GM19438 (cell line): ENCODE data around the gene SORCS2.

Source experiments
- ATAC-seq: cut with Tn5 transposase; IDR thresholded peaks from one replicate; pipeline ENCODE4 v1.9.1; 2021; ENCODE audit warnings: low read depth; ENCODE audit not compliant: unreplicated experiment

The SORCS2 gene

DNA sequence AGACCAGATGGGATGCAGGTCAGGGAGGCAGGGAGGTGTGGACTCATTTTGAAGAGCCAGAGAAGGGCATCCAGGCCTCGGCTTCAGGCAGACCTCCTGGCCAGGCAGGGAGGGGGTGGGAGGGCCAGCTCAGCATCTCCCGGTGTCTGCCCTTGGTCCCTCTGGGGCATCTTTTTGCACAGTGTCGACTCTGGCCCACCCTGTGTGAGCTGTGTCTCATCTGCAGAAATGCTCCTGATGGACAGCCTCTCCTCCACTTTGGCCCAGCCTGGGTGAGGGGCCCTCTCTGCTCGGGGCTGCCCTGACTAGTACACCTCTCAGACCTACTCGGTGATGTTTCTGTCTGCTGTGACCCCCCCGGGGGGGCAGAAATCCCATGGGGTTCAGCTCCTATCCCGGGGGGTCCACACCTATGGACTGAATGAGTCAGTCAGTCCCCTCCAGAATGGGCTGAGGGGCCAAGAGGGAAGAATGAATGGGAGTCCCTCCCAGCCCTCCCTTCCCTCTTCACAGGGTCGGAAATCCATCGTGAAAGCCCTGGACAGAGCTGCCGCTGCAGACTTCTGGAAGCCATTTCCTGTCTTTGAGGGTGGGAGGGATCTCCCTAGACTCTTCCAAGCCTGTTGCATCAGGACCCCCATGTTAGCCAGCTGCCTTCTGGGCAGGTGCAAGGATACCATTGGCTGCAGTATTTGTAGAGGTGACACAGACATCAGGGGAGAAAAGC, 439.1 kb downstream of the SORCS2 start:
- ATAC-seq = no peak

DNA sequence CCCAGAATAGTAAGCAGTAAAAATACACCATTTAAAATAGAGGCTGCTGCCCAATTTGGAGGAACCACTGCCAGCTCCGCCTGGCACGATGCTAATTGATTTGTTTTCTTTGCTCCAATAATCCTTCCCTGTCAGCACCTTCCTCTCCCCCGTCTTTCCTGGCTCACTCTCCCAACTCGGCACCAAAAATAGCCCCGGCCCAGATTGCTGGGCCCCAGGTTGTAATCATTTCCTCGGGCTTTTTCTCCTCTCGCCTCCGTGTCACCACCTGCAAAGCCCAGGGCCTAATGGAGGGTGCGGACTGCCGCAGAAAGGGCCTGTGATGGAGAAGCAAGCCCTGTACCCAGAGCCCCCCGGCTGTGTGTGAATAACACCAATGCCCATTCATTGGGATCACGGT, 440.0 kb downstream of the SORCS2 start:
- no peak for ATAC-seq

DNA sequence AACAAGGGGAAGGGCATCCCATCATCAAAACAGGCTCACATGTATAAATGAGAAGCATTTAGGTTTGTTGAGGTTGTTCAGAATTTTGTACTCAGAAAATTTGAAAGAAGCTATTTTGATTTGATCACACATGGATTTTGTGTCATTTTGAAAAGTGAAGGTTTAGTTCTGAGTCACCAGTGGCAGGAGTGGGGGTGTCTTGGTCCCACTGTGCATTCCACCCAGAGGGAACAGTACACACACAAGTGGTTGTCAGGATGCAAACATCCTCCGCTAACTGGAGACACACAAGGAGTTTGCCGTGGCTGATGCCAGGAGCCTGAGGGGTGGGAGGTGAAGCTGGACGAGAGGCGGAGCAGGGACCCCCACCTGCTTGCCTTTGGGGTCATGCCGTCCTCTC, 440.6 kb downstream of the SORCS2 start:
- no peak for ATAC-seq

DNA sequence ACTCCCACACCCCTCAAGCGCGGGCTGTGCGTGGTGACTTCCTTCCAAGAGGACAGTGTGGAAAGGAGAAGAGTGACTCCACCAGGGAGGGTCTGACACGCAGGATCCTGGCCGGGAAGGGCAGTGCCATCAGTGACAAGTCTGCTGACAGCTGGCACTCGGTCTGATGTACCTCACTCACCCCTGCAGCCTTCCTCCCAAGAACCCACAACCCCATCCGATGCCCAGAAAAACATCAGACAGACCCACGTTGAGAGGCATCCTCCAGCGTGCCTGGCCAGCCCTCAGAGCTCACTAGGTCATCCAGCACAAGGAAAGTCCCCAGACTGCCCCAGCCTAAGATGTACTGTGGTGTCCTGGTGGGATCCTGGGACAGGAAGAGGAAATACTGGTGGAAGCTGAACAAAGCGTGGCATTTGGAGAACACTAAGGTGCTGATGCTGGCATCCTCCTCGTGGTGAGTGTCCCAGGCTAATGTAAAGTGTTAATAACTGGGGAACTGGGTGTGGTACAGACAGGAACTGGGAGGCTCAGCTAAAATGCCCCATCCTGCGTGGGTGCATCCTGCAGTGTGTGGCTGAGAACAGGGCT, 442.4 kb downstream of the SORCS2 start:
- no peak for ATAC-seq

DNA sequence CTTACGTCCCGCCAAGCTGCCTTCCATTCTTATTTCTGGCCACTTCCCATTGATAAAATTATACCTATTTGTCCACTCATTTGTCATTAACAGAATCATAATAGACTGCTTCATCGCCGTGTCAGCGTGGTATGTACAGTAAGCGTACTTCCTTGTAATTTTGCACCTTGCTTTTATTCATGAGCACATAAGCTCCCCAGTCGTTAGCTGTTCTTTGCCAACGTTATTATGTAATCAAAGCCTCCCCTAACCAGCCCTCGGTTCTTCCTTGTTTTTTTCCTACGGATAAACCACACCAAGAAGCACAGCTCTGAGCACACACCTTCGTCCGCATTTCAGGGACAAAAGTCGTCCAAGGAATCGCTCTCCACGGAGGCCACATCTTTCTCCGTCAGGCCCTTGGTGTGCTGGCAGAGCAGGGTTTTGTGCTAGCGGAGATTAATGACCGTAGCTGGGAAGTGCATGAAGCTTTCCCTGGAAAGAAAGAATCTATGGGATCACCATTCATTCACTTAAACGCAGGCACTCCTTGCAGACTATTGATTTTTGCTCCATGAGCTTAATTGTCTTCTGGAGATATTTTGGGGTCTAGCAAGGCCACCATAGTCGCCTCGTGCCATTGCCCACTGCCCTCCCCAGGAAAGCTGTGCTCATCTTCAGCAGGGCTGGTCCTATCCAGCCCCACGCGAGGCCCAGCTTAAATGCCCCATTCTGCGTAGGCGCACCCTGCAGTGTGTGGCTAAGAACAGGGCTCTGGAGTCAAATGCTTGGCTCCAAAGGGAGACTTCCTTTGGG, 443.3 kb downstream of the SORCS2 start:
- no peak for ATAC-seq

DNA sequence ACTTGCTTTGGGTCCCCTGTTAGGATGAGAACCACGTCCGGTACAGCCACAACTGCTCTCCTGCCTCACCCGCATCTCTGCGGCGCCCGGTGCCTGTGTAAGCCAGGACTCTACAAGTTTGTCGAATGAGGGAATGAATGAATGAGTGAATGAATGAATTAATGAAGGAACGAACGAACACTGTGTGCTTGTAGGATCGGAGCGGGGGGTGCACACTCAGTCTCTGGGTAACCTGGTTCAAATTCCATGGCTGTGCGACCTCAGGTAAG, 443.8 kb downstream of the SORCS2 start:
- ATAC-seq = no peak

DNA sequence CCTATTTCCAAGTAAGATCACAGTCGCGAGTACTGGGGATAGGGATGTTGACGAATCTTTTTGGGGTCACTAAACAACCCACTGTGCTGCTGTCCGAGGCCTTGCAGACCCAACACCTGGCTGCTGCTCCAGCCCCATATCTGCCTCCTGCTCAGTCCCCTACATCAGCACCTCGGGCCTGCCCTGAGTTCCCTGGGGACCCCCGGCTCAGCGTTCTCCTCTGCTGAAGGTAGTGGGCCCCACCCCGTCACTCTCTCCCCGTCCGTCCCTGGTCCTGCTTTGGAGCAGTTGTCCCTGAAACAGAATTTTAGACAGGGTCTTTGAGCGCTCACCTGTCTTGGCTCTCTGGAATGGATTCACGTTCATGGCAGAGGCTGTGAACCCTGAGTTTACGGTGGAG, 444.8 kb downstream of the SORCS2 start:
- ATAC-seq = no peak

DNA sequence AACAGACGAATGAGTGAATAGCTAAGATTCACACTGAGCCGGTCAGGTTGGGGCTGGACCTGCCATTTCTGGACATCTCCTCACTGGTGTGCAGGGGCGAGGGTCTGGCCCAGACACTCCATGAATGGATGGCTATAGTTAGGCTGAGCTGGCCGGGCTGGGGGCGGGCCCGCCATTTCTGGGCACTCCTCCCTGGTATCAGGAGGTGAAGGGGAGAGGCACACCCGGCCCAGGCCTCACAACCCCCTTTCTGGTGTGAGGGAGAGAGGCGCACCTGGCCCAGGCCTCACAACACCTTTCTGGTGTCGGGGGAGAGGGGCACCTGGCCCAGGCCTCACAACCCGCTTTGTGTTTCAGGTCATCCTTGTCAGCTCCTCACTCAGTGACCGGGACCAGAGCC, 445.6 kb downstream of the SORCS2 start:
- ATAC-seq = no peak

DNA sequence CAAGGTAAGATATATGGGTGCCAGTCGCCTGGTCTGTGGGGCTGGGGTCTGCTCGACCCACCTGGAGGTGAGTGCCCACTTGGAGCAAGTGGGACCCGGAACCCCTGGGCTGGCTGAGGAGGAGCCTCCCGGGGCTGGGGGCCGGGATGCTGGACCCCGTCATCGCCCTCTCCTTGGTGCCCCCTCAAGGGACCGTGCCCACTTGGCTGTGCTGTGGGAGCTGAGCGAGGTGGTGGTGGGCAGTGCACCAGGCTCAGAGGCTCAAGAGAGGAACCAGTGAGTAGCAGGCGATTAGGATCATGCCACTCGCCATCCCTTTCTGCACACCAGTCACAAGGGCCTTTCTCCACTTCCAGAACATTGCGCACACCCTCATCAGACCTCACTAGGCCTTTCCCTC, 446.2 kb downstream of the SORCS2 start:
- ATAC-seq = no peak

DNA sequence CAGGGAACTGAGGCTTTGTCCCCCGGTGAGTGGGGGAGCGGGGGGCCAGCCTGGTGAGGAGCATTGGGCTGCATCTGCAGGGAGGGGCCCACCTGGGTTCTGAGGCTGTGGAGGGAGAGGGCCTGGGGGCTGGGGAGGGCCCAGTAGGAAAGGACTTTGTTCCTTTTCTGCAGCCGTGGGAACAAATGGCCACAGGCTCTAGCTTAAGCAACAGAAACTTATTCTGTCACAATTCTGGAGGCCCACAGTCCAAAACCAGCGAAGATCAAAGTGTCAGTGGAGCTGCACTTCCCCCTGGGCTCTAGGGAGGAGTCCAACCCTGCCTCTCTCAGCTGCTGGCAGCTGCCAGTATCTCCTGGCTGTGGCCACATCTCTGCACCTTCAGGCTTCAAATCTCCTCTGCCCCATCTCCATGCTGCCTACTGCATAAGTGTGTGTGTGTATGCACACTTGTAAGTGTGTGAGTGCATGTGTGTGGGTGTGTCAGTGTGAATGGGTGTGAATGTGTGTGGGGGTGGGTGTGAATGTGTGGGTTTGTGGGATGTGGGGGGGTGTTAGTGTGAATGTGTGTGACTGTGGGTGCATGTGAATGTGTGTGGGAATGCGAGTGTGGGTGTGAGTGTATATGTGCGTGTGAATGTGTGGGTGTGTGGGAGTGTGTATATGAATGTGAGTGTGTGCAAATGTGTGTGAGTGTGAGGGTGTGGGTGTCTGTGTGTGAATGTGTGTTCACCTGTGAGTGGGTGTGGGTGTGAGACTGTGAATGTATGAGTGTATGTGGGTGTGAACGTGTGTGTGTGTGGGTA, 446.8 kb downstream of the SORCS2 start:
- ATAC-seq = no peak

DNA sequence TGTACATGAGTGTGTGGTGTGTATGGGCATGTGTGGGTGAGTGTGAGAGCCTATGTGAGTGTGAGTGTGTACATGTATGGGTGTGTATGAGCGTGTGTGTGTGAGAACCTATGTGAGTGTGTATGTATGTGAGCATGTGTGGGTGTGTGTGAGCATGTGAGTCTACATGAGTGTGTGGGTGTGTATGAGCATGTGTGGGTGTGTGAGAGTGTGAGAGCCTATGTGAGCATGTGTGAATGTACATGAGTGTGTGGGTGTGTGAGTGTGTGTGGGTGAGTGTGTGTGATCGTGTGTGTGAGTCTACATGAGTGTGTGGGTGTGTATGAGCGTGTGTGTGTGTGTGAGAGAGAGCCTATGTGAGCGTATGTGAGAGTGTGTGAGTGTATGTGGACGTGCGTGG, 447.8 kb downstream of the SORCS2 start:
- ATAC-seq = no peak

DNA sequence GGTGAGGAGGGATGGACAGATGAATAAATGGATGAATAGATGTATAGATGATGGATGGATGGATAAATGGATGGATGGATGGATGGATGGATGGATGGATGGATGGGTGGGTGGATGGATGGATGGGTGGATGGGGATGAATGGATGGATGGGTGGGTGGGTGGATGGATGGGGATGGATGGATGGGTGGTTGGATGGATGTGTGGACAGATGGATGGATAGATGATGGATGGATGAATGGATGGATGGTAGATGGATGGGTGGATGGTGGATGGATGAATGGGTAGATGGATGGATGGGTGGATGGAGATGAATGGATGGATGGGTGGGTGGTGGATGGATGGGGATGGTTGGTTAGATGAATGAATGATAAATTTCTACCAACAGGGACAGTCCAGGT, 449.4 kb downstream of the SORCS2 start:
- ATAC-seq = no peak

DNA sequence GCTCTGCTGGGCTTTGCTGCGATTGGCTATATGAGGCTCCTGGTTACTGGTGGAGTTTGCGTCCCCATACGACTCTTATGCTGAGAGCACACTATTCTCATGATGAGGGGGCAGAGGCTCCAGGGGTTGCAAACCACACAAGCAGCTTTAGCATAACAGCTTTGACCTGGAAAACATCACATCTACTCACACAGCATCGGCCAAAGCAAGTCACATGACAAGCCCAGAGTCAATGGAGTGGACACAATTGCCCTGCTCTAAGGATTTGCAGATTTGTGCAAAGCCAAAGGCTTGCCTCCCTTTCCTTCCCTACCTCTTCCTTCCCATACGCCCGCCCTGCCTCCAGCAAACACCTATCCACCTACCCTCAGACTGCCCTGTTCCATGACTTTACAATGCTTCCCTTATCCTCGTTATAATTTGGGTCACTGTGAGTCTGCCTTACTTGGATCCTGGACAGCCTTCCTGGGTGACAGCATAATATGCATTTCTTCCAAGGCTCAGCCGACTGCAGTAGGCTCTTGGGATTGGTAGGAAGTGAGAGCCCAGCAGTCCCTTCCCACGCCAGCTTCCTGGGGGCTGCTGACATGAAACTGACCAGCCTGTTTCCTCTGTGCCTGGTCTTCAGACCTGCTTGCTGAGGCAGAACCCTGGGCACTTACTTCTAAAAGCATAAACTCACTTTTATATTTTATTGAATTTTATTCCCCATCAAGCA, 450.6 kb downstream of the SORCS2 start:
- ATAC-seq = no peak

DNA sequence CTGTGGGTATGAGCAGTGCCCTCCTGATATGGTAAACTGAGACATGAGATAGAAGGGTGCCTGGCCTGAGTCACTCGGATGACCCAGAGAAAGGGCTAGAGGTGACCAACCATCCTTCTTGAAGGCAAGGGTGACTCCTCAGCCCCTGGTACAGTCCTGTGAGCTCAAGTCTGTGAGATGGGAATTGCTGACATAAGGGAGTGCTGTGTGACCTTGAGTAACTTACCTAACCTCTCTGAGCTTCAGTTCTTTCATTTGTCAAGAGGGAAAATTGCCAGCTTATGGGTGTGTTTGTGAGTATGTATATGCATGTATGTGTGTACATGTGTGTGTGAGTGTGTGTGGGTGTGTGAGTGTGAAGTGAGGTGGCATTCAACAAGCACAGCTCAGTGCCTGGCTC, 452.8 kb downstream of the SORCS2 start:
- ATAC-seq = no peak

DNA sequence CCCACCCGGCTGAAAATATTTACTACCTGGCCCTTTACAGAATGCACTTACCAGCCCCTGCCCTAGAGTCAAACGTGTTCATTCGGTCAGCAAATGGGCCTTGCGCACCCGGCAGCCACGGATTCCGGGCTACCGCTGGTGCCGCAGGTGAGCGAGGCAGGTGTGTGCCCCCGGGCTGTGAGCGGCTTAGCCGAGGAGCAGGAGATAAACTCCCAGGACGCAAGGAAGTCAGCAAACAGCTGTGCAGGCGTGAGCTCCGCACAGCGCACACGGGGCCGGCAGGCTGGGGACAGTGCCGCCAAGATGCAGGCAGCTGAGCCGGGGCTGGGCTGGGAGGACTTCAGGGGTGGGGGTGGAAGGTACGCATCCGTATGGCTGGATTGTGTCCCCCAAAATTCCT, 453.6 kb downstream of the SORCS2 start:
- no peak for ATAC-seq

DNA sequence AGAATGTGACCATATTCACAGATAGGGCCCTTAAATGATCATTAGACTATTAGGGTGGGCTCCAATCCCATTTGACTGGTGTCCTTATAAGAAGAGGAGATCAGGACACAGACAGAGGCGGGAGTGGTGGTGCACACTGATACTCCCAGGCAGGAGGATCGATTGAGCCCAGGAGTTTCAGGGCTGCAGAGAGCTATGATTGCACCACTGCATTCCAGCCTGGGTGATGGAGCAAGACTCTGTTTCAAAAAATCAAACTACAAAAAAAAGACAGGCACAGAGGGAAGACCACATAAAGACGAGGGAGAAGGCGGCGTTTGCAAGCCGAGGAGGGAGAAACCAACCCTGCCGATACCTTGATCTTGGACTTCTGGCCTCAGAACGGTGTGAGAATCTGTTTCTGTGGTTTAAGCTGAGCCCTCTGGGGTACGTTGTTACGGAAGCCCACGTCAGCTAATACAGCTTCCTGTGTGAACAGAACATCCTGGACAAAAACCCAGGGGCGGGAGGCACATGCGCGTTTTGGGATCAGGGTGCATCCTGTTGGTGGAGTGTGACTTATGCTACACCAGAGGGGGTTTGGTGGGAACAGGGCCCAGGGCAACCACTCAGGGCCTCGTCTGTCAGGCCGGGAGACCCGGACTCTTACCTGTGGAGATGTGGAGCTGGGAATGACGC, 454.2 kb downstream of the SORCS2 start:
- no peak for ATAC-seq

DNA sequence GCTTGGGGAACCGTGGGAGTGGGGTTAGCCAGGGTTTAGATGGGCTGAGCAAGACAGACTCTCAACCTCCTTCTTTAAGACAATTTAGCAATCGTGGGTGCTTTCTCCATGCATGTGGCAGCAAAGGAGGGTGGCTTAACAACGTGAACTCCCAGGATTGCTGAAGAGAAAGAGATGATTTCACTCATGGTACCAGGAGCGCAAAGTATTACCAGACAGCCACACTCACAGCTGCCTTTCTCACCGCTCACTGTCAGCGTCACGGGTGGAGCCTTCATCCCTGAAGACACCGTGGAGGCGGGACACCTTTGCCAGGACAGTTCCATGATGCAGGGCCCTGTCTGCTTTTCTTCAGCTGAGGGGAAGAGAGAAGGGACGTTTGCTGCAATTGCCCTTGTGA, 454.8 kb downstream of the SORCS2 start:
- ATAC-seq = no peak

DNA sequence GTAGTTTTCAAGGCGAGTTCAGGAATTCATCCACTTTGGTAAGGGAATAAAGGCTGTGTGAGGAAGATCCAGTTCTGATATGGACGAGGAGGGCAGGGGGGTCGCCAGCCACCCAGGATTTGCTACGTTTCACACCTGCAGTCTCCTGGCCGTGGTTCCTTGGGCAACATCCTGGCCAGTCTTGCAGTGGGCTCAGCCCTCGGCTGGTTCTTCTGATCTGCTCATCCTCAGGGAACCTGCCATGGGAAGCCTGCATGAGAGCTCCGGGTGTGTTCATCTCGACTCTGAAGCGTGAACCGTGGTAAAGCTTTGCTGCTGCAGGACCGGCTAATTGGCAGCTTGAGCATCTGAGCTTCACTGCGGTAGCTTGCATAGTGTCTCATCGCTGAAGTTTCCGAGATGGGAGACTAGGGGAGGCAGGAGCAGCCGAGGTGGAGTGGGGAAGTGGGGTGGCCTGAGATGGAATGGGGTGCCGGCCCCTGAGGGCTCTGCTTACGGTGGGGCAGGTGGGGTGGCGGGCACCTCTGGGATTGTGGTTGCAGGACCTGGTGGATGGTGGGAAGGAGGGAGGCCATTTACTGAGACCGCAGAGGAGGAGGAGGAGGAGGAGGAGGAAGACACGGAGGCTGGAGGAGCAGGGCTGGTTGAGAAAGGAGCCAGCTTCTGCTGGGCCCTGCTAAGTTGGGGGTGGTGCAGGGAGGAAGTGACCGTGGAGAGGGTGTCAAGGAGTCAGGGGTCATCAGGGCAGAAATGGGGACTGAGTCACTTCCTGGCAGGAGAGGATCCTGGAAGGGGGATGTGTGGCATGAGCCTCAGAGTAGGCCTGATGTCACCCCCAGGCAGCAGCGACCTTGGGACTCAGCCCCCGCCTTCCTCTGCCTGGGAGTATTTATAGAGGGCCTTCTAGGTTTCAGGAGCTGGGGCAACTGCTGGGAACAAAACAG, 455.5 kb downstream of the SORCS2 start:
- no peak for ATAC-seq
